Measurements from ENCODE around the gene PRKAR1A. TPM values are rescaled to one million over a fixed set of nuclear protein-coding genes. Genes with fewer than 3 reads are reported as not detected.
A peak's percentile ranks its signal among the peaks of the same experiment; 100 is the strongest.
"Not testable (repeated sequence)": the region's sequence is repeated elsewhere in the genome, so short reads cannot be mapped to it uniquely, and the experiment has no call there.

Gene PRKAR1A
- total RNA-seq, 3 donors from 2014 or later, result 133 to 167 (median 134) TPM

DNA sequence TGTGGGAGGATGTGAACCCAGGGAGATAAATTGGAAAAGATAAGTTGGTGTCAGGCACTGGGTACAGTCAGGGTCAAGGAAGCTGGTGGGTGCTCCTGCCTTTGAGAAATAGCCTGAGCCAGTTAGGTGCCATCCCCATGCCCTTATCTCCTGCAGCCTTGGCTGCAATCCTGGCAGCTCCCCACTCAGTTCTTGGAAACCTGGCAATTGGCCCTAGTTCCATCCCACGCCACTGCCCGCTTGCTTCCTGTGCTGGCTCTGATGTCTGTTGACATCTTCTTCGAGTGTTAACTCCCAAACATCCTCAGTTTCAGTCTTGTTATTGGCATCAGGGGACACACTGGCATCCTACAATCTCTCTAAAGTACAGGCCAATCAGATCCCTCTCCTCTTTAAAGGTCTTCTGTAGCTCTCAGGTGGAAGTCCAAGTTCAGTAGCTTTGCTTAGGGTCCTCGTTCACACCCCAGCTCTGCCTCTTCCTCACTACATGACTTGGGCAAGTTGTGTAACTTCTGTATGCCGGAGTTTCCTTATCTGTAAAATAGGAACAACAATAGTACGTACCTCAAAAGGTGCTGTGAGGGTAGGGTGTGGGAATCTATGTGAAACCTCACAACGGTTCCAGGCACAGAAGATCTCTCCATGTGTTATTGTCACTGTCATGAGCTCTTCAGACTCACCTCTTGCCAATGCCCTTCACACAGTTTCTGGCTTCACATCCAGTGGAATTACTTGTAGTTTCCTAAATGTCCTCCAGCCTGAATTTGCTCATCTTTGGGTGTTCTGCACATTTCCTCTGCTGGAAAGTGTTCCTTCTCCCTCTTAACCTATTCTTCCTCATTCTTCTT is 13.5 kb upstream of the PRKAR1A start:
- ATAC-seq (no peak), DNase-seq (no peak)
- H3K4me3 Mint-ChIP-seq, result peak overlapping the region; percentile 36
- H3K9me3 Mint-ChIP-seq, result no peaks in the 10 kb centered on the region
- H3K27me3 Mint-ChIP-seq (ENCODE audit: low read depth), result no peaks in the 10 kb centered on the region
- H3K4me1 Mint-ChIP-seq (ENCODE audit: low read depth), result peaks cover 19% of the 10 kb centered on the region
- H3K36me3 Mint-ChIP-seq (ENCODE audit: insufficient read depth), result no peaks in the 10 kb centered on the region

DNA sequence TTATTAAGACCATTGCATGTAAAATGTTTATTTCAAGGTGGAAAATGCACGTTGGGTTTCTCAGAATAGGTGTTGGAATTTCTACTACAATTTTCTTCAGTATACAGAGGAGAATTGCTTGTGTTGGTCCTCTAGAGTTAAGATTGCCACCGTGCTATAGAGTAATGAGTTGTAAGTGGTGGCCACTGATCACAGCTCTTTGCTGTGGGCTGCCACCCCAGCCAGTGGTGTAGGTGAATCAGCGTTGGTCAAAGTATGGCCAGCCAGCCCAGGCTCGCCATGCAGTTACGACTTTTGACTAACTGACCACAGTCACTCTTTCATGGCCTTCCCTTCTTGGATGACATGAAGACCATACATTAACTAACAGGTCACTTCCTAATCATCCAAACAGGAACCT is 12.6 kb upstream of the PRKAR1A start:
- peaks cover 19% of the 10 kb centered on the region for H3K4me1 Mint-ChIP-seq (ENCODE audit: low read depth)
- H3K27me3 Mint-ChIP-seq (ENCODE audit: low read depth), result no peaks in the 10 kb centered on the region
- DNase-seq (no peak), ATAC-seq (no peak)
- H3K36me3 Mint-ChIP-seq (ENCODE audit: insufficient read depth), result no peaks in the 10 kb centered on the region
- no peak overlapping the region for H3K4me3 Mint-ChIP-seq
- no peaks in the 10 kb centered on the region for H3K9me3 Mint-ChIP-seq

DNA sequence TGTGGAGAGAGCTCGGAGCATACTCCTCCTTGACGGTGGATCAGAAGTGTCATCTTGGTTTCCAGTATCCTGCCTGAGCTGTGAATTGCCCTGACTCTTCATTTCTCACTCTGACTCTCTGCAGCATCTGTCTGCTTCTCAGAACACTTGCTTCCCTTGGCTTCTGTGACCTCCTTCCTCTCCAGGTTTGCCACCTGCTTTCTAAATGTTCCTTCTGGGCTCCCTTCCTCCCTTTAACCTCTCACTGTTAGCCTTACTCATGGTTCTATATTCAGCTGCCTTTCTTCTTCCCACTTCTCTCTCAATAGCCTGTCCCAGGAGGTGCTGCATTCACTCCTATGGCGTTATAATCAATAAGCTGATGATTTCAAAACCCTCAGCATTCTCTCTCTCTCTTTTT is 11.2 kb upstream of the PRKAR1A start:
- Mint-ChIP-seq H3K36me3 (ENCODE audit: insufficient read depth) (no peaks in the 10 kb centered on the region), H3K9me3 (no peaks in the 10 kb centered on the region), H3K27me3 (ENCODE audit: low read depth) (no peaks in the 10 kb centered on the region), H3K4me3 (no peak overlapping the region), H3K4me1 (ENCODE audit: low read depth) (peaks cover 19% of the 10 kb centered on the region)
- DNase-seq (no peak), ATAC-seq (no peak)

DNA sequence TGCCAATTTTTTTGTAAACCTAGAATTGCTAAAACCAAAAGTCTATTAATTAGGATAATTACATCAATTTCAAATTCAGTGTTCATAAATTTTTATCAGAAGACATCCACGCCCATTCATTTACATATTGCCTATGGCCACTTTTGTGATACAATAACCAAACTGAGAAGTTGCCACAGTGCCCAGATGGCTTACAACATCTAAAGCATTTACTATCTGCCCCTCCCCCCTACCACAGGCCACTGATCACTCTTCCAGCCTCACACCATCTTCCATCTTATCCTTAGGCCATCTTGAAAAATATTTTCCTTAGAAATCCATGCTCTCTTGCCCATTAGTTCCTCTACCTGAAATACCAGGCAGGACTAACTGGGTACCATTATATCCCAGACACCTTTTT is 6.3 kb upstream of the PRKAR1A start:
- DNase-seq, result no peak
- no peak for ATAC-seq
- Mint-ChIP-seq H3K9me3 (no peaks in the 10 kb centered on the region), H3K27me3 (ENCODE audit: low read depth) (no peaks in the 10 kb centered on the region), H3K4me1 (ENCODE audit: low read depth) (peaks cover 18% of the 10 kb centered on the region), H3K4me3 (no peak overlapping the region), H3K36me3 (ENCODE audit: insufficient read depth) (no peaks in the 10 kb centered on the region)

DNA sequence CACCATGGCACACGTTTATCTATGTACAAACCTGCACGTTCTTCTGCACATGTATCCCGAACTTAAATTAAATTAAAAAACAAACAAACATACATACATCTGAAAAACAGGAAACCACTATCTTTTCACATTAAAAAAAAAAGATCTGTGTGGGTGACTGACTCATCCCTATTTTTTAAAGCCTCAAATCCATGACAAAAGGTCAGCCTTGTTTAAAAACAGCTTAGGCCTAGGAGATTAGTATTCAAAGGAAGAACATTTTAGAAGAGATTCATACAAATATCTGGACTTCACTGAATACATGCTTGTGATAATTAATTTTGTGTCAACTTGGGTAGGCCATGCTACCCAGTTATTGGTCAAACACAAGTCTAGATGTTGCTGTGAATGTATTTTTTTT is 4.7 kb upstream of the PRKAR1A start:
- Mint-ChIP-seq H3K4me3 (no peak overlapping the region), H3K36me3 (ENCODE audit: insufficient read depth) (no peaks in the 10 kb centered on the region), H3K4me1 (ENCODE audit: low read depth) (peaks cover 25% of the 10 kb centered on the region), H3K27me3 (ENCODE audit: low read depth) (no peaks in the 10 kb centered on the region), H3K9me3 (no peaks in the 10 kb centered on the region)
- DNase-seq (no peak), ATAC-seq (no peak)

DNA sequence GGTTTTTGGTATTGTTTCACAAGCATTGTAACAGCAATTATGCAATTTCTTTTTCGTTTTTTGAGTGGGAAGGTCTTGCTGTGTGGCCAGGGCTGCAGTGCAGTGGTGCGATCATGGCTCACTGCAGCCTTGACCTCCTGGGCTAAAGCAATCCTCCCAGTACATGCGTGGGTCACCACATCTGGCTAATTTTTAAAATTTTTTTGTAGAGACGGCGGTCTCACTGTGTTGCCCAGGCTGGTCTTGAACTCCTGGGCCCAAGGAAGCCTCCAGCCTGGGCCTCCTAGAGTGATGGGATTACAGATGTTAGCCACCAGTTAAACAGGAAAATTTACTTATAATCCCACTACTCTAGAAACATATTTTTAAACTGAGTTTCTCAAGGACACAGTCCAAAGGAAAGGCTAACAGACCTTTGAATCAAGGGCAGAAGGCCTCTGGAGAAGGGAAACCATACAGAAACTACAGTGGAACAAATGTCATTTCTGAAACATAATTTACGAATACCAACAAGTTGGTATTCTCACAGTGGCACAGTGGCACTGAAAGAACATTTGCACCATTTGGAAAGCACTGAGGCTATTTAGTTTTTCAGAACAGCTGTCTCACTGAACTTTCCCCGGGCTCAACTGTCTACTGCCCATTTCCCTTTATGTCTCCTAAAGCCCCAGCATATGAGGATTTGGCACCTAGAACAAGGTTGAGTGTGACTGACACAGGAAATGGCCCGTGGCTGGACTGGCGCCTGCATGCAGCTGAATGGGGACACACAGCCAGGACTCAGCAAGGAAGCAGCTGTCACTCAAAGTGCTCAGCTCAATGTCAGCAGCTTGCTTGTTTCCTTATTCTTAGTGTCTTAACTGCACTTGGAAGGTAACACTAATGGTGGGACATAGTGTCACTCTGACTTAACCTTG is 2.8 kb upstream of the PRKAR1A start:
- ATAC-seq, result no peak
- Mint-ChIP-seq H3K9me3 (no peaks in the 10 kb centered on the region), H3K4me3 (peak overlapping the region; percentile 46), H3K27me3 (ENCODE audit: low read depth) (no peaks in the 10 kb centered on the region), H3K36me3 (ENCODE audit: insufficient read depth) (no peaks in the 10 kb centered on the region), H3K4me1 (ENCODE audit: low read depth) (peaks cover 38% of the 10 kb centered on the region)
- no peak for DNase-seq

DNA sequence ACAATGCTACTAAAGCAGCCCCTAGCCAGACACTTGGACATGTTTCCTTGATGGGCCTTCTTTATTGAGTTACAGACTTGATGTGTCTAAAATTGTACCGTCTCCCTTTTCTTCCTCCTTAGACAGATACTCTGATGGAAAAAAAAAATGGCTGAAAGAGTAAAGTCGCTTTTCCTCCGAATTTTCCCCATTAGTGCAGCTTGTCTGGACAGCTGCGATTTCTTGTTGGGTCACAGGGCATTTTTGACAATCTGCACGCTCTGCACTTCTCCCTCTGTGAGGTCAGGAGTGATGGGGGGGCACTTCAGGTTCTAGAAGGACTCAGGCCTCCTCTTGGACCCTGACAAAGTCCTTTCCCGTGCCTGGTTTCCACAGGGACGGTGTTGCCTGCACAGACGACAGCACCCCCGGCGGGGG is 968 bp upstream of the PRKAR1A start:
- Mint-ChIP-seq H3K36me3 (ENCODE audit: insufficient read depth) (peaks cover 6% of the 10 kb centered on the region), H3K9me3 (no peaks in the 10 kb centered on the region), H3K27me3 (ENCODE audit: low read depth) (no peaks in the 10 kb centered on the region), H3K4me3 (peak overlapping the region; percentile 77), H3K4me1 (ENCODE audit: low read depth) (peaks cover 54% of the 10 kb centered on the region)
- DNase-seq (peak; percentile 10), ATAC-seq (no peak)

DNA sequence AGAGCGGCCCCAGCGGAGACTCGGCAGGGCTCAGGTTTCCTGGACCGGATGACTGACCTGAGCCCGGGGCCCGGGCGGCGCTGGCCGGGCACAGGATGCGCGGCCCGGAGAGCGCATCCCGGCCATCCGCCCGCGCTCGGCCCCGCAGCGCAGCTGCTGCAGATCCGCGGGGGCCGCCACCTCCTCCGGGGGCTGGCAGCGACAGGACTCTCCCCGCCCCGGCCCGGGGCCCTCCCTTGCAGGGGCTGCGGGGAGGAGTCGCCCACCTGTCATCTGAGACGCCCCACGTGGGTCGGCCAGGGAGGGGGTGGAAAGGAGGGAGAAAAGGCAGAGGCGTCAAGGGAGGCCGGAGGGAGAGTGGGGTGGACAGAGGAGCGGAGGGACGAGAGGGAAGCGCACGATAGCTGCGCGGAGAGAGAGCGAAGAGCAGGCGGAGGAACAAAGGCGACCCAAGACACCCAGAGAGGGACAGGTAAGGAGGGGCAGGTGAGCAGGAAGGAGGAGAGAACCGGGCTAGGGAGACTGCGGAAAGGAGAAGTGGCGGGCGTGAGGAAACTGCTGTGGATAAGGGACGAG is 471 bp upstream of the PRKAR1A start:
- Mint-ChIP-seq H3K9me3 (no peaks in the 10 kb centered on the region), H3K4me1 (ENCODE audit: low read depth) (peaks cover 56% of the 10 kb centered on the region), H3K27me3 (ENCODE audit: low read depth) (no peaks in the 10 kb centered on the region), H3K36me3 (ENCODE audit: insufficient read depth) (peaks cover 9% of the 10 kb centered on the region), H3K4me3 (peak overlapping the region; percentile 94)
- ATAC-seq (peak; percentile 53 to 61), DNase-seq (peak; percentile 65)

DNA sequence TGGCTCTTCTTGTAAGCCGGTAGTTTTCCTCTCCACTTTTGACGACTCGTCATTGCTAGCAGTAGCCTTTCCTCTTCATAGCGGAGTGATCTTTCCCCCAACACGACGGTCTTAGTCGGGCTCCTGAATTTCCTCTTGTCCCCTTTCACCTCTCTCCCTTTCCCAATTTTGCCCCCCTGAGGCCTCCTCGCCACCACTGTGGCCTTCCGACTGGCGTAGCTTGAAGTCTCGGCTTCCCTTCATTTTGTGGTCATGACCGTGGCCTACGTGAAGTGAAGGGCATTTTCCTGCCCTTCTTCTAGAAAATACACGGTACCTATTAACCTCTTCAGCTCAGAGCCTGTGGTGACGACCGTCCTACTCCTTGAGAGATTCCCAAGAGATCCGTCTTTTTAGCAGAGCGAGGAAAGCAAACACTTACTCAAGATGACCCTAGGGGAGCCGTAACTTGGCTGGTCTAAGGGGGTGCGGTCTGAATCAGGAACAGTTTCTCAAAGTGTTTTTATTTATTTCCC is 787 bp downstream of the PRKAR1A start:
- H3K4me1 Mint-ChIP-seq (ENCODE audit: low read depth), result peaks cover 54% of the 10 kb centered on the region
- H3K9me3 Mint-ChIP-seq, result no peaks in the 10 kb centered on the region
- H3K4me3 Mint-ChIP-seq, result peak overlapping the region; percentile 97

DNA sequence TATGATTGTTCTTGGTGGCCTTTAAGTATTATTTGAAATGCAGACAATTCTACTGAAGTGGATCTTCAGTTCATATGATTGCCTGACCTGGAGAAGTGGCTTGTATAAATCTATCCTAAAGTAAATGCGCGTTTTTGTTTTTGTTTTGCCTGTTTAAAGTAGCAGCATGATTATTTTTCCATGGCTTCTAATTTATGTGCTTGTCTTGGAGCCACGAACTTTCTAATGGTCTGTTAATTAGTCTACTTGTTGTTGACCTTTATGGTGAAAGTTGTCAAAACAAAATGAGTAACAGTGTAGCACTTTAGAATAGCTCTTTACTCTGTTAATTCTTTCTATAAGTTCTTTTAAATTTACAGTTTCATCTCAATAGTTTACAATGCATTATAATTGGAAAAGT is 1.7 kb downstream of the PRKAR1A start:
- peaks cover 56% of the 10 kb centered on the region for H3K4me1 Mint-ChIP-seq (ENCODE audit: low read depth)
- peak overlapping the region; percentile 97 for H3K4me3 Mint-ChIP-seq
- ATAC-seq (no peak), DNase-seq (no peak)
- H3K9me3 Mint-ChIP-seq, result no peaks in the 10 kb centered on the region
- H3K36me3 Mint-ChIP-seq (ENCODE audit: insufficient read depth), result peaks cover 20% of the 10 kb centered on the region
- H3K27me3 Mint-ChIP-seq (ENCODE audit: low read depth), result no peaks in the 10 kb centered on the region

More for the DNA sequence above, 787 bp downstream of the PRKAR1A start:
- DNase-seq (no peak), ATAC-seq (peak in 1 of 2 donors; percentile 0)
- Mint-ChIP-seq H3K36me3 (ENCODE audit: insufficient read depth) (peaks cover 16% of the 10 kb centered on the region), H3K27me3 (ENCODE audit: low read depth) (no peaks in the 10 kb centered on the region)

DNA sequence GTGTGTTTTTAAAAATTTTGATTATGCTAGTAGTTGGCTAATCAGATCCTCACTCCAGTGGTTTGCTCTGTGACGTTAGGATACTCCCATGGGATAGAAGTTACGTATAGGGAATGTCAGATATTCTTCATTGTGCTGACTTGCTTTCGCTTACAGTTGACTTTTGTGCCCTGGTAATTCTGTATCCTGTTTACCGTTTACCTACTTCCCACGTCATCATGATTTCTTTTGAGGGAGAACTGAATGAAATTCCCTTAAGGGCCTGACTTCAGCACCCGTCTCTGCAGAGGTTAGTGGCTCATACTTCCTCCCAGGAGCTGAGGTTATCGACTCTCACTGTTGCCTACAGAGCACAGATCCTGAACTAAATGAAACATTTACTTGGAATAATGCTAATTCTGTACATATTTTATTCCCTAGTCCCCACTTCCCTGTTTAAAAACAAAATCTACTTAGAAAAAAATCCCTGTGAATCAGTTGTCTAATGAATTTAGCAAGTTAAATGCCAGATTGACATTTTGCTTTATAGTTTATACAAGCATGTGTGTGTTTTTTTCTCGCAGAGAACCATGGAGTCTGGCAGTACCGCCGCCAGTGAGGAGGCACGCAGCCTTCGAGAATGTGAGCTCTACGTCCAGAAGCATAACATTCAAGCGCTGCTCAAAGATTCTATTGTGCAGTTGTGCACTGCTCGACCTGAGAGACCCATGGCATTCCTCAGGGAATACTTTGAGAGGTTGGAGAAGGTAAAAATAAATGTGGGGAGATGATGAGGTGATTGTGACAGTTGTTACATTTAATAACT is 2.8 kb downstream of the PRKAR1A start:
- Mint-ChIP-seq H3K36me3 (ENCODE audit: insufficient read depth) (peaks cover 30% of the 10 kb centered on the region), H3K4me3 (peak overlapping the region; percentile 97), H3K27me3 (ENCODE audit: low read depth) (no peaks in the 10 kb centered on the region), H3K4me1 (ENCODE audit: low read depth) (peaks cover 64% of the 10 kb centered on the region), H3K9me3 (no peaks in the 10 kb centered on the region)
- no peak for ATAC-seq
- DNase-seq, result no peak

DNA sequence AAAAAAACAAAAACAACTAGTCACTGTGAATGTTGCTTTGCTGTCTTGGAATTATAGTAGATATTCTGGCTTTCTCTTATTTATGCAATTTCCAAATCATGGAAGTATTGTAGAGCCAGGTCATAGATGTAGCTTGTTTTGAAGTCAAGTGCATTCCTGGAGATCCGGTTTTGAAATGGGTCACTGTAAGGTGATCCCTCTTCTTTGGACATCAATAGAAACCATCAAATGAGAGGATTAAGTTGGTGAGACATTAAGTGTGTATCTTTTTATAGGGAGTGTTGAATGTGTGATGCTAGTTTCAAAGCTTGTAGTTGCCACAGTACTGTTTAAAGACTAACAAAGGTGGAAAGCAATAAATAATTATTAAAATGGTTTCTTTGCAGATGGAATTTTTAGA is 4.5 kb downstream of the PRKAR1A start:
- Mint-ChIP-seq H3K27me3 (ENCODE audit: low read depth) (no peaks in the 10 kb centered on the region), H3K9me3 (no peaks in the 10 kb centered on the region), H3K4me3 (no peak overlapping the region), H3K4me1 (ENCODE audit: low read depth) (peaks cover 60% of the 10 kb centered on the region), H3K36me3 (ENCODE audit: insufficient read depth) (peaks cover 33% of the 10 kb centered on the region)
- no peak for ATAC-seq
- no peak for DNase-seq

DNA sequence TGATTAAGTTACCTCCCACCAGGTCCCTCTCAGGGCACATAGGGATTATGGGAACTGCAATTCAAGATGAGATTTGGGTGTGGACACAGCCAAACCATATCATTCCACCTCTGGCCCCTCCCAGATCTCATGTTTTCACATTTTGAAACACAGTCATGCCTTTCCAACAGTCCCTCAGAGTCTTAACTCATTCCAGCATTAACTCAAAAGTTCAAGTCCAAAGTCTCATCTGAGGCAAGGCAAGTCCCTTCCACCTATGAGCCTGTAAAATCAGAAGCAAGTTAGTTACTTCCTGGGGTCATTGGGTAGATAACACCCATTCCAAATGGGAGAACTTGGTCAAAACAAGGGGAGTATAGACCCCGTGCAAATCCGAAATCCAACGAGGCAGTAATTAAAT is 5.4 kb downstream of the PRKAR1A start:
- H3K4me3 Mint-ChIP-seq; H3K9me3 Mint-ChIP-seq; H3K27me3 Mint-ChIP-seq (ENCODE audit: low read depth); DNase-seq; ATAC-seq: not testable (repeated sequence)
- Mint-ChIP-seq H3K4me1 (ENCODE audit: low read depth) (peaks cover 64% of the 10 kb centered on the region), H3K36me3 (ENCODE audit: insufficient read depth) (peaks cover 40% of the 10 kb centered on the region)
